ENCODE measurements around the gene ATP8B1.

ATP8B1 gene

DNA sequence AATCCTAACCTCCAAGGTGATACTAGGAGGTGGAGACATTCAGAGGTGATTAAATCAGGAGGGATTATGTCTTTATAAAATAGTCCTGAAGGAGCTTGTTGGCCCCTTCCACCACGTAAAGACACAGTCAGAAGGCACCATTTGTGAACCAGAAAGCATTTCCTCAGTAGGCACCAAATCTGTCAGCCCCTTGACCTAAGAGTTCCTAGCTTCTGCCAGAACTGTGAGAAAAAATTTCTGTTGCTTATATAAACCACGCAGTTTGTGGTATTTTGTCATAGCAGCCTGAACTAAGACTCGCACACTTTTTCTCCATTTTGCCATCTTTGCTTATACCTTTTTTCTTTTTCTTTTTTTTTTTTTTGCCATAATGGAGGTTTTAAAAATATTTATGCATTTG lies 162.9 kb downstream of the ATP8B1 start:
- in situ Hi-C loops (cut with HindIII; ENCODE audit: low sequenced_read_pairs): no loop called here
- H3K4me3 ChIP-seq (ENCODE audit: low read depth, low read length): no peak overlapping the region
- TF ChIP-seq, protein P1, sequence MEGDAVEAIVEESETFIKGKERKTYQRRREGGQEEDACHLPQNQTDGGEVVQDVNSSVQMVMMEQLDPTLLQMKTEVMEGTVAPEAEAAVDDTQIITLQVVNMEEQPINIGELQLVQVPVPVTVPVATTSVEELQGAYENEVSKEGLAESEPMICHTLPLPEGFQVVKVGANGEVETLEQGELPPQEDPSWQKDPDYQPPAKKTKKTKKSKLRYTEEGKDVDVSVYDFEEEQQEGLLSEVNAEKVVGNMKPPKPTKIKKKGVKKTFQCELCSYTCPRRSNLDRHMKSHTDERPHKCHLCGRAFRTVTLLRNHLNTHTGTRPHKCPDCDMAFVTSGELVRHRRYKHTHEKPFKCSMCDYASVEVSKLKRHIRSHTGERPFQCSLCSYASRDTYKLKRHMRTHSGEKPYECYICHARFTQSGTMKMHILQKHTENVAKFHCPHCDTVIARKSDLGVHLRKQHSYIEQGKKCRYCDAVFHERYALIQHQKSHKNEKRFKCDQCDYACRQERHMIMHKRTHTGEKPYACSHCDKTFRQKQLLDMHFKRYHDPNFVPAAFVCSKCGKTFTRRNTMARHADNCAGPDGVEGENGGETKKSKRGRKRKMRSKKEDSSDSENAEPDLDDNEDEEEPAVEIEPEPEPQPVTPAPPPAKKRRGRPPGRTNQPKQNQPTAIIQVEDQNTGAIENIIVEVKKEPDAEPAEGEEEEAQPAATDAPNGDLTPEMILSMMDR (IDR thresholded peaks at IDR 0.05; ENCODE audit: low read depth, low read length, missing control alignments): no peak
- no peak for DNase-seq (ENCODE audit: low read depth)

DNA sequence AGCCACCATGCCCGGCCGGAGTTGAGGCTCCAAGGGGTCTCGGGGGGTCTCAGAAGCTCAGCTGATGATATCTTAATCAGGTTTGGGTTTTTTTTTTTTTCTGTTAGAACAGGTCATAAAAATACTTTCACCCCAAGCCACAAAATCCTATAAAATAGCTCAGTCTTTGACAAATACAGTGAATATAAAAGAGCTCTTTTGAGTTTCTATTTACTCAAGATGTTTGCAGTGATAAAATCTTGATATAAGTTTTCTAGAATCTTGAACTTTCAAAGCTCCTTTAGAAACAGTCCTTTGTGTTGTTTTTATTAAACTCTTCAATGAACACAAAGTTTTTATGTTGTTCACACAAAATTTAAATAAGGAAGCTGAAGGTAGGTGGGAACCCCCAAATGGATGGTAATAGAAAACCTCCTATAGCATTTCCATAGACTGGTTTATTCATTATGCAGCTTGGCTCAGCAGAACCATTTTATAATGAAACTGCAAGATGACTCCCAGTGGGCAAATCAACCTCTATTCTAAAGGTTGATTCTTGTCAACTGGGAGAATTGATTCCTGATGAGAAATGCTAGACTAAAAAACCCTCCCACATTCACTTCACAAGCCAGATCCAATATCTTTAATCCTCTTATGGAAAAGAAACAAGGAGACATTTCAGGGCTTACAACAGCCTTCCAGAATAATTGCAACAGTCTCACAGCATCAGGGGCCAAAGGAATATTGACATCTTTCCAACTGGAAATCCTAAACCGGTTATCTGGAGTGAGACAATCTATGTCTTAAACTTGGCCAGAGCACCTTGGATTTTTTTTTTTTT lies 167.9 kb downstream of the ATP8B1 start:
- no peak overlapping the region for H3K4me3 ChIP-seq (ENCODE audit: low read depth, low read length)
- TF ChIP-seq, protein P1 (IDR thresholded peaks at IDR 0.05; ENCODE audit: low read depth, low read length, missing control alignments): no peak
- no peak for DNase-seq (ENCODE audit: low read depth)
- in situ Hi-C loops (cut with HindIII; ENCODE audit: low sequenced_read_pairs): no loop called here

GRCh38 chr18:57631697-57632096 lies 171.4 kb downstream of the ATP8B1 start:
- in situ Hi-C loops (cut with HindIII; ENCODE audit: low sequenced_read_pairs): no loop called here
- TF ChIP-seq, protein P1 (IDR thresholded peaks at IDR 0.05; ENCODE audit: low read depth, low read length, missing control alignments): no peak
- H3K4me3 ChIP-seq (ENCODE audit: low read depth, low read length): no peak overlapping the region

DNA sequence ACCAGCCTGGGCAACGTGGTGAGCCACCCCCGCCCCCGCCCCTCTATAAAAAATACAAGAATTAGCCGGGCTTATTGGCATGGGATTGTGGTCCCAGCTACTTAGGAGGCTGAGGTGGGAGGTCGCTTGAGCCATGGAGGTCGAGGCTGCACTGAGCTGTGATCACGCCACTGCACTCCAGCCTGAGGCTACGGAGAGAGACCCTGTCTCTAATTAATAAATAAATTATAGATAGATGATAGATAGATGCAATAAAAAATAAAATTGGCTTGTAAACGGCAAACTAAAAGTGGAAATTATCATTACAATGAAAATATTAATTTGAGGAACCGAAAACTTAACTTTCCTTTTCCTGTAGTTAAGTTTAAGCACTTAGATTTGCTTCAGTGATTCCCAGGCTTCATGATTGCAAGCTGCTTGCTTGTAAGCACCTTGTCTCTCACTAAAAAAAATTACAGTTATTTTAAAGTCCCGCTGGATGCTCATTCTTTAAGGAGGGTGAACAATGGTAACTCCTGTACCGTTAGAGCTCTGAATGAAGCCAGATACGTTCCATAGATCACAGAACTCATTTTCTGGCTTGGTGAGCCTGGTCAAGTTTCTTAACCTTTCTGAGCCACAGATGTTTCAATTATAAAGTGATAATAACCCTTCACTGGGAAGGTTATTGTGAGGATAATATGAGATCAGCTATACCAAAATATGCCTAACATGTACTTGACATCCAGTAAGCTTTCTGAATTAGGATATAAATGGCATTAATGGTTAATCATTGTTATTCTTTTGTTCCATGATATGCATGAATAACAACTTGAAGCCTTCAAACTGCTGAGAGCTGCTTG lies 172.1 kb downstream of the ATP8B1 start:
- TF ChIP-seq, protein P1 (IDR thresholded peaks at IDR 0.05; ENCODE audit: low read depth, low read length, missing control alignments): no peak
- peak overlapping the region; percentile 59 for H3K4me3 ChIP-seq (ENCODE audit: low read depth, low read length)
- in situ Hi-C loops (cut with HindIII; ENCODE audit: low sequenced_read_pairs): no loop called here
- DNase-seq (ENCODE audit: low read depth): no peak

More at GRCh38 chr18:57631697-57632096, 171.4 kb downstream of the ATP8B1 start:
- no peak for DNase-seq (ENCODE audit: low read depth)

- peak overlapping the region; percentile 59 for H3K4me3 ChIP-seq (ENCODE audit: low read depth, low read length)
- TF ChIP-seq, protein P1 (IDR thresholded peaks at IDR 0.05; ENCODE audit: low read depth, low read length, missing control alignments): peak; percentile 71
- in situ Hi-C loops (cut with HindIII; ENCODE audit: low sequenced_read_pairs): no loop called here
These were observed 172.9 kb downstream of the ATP8B1 start for GRCh38 chr18:57630002-57630753.

GRCh38 chr18:57629422-57629821 lies 173.7 kb downstream of the ATP8B1 start:
- TF ChIP-seq, protein P1 (IDR thresholded peaks at IDR 0.05; ENCODE audit: low read depth, low read length, missing control alignments): no peak
- in situ Hi-C loops (cut with HindIII; ENCODE audit: low sequenced_read_pairs): no loop called here
- DNase-seq (ENCODE audit: low read depth): no peak
- H3K4me3 ChIP-seq (ENCODE audit: low read depth, low read length): peak overlapping the region; percentile 59

More at GRCh38 chr18:57630002-57630753, 172.9 kb downstream of the ATP8B1 start:
- peak; percentile 86 for DNase-seq (ENCODE audit: low read depth)
